Tibial artery (tissue), 4 donors: ENCODE measurements around the gene GPSM3.

ENCODE experiments used
- DNase-seq, 2 donors: peaks; one replicate each; pipeline ENCODE4 v3.0.0-alpha.2; 2019
- H3K27ac ChIP-seq, 2 donors: fragments of 200-600 bp; sonication (generic) in 1 of 2; 1 replicate in 1 of 2; 2 replicates in 1 of 2; pipeline ENCODE4 v1.5.1; 2018 to 2019; ENCODE audit warnings: mild to moderate bottlenecking in 1 of 2
- H3K27me3 ChIP-seq, 2 donors: fragments of 200-600 bp; sonication (generic) in 1 of 2; one replicate each; pipeline versions ENCODE4 v1.5.1 to v1.6.0; 2016 to 2019
- H3K36me3 ChIP-seq, 3 donors: fragments of 200-600 bp; sonication (generic) in 2 of 3; one replicate each; pipeline ENCODE4 v1.5.1; 2016 to 2019; ENCODE audit warnings: mild to moderate bottlenecking in 2 of 3
- H3K4me1 ChIP-seq, 4 donors: fragments of 200-600 bp; sonication (generic) in 2 of 4; 1 replicate in 3 of 4; 2 replicates in 1 of 4; pipeline ENCODE4 v1.5.1; 2016 to 2019
- H3K4me3 ChIP-seq, 2 donors: fragments of 200-600 bp; sonication (generic) in 1 of 2; 1 replicate in 1 of 2; 2 replicates in 1 of 2; pipeline ENCODE4 v1.5.1; 2018 to 2019; ENCODE audit warnings: mild to moderate bottlenecking in 2 of 2
- H3K9me3 ChIP-seq, 3 donors: fragments of 200-600 bp; sonication (generic) in 1 of 3; one replicate each; pipeline ENCODE4 v1.5.1; 2016 to 2019
- CTCF ChIP-seq, 2 experiments: fragments of 200-600 bp in 1 of 2; fragments of 450-650 bp in 1 of 2; IDR thresholded peaks; one replicate each; pipeline ENCODE4 v1.5.1; 2017 to 2019; ENCODE audit warnings: antibody characterized with exemption in 2 of 2, mild to moderate bottlenecking in 1 of 2, moderate library complexity in 1 of 2
- intact Hi-C: fragments of 100-400 bp; cut with DNase I; formaldehyde crosslinking; loops from one replicate; pipeline ENCODE4 v1.15.0; 2023; ENCODE audit warnings: low total_unique reads

The GPSM3 gene

GRCh38 chr6:32174416-32174815, 18.0 kb downstream of the GPSM3 start:
- TF ChIP-seq CTCF (IDR thresholded peaks at IDR 0.05): no peak
- H3K4me1 ChIP-seq: peaks cover 0 to 37% (median 28%) of the 10 kb centered on the region in 4 donors
- peaks cover 13 to 21% (median 16%) of the 10 kb centered on the region in 3 donors for H3K36me3 ChIP-seq
- H3K27ac ChIP-seq: no peak overlapping the region
- H3K4me3 ChIP-seq: no peak overlapping the region
- no peaks in the 10 kb centered on the region for H3K27me3 ChIP-seq
- no peaks in the 10 kb centered on the region for H3K9me3 ChIP-seq
- intact Hi-C loops: loop anchor here (2.0 kb wide), 1 partner anchor 18 kb away; no protein-coding TSS in a partner anchor
- DNase-seq: no peak

GRCh38 chr6:32173051-32173727, 19.3 kb downstream of the GPSM3 start:
- no peak for DNase-seq
- Histone ChIP-seq H3K27me3 (no peaks in the 10 kb centered on the region), H3K27ac (no peak overlapping the region), H3K4me1 (peaks cover 0 to 30% (median 20%) of the 10 kb centered on the region in 4 donors), H3K4me3 (no peak overlapping the region), H3K36me3 (peaks cover 13 to 33% (median 27%) of the 10 kb centered on the region in 3 donors), H3K9me3 (no peaks in the 10 kb centered on the region)
- intact Hi-C loops: no loop called here
- no peak for TF ChIP-seq CTCF (IDR thresholded peaks at IDR 0.05)

- intact Hi-C loops: no loop called here
- Histone ChIP-seq H3K4me3 (no peak overlapping the region), H3K36me3 (peaks cover 25 to 52% (median 46%) of the 10 kb centered on the region in 3 donors), H3K27ac (no peak overlapping the region), H3K9me3 (no peaks in the 10 kb centered on the region), H3K27me3 (no peaks in the 10 kb centered on the region), H3K4me1 (peaks cover 0 to 22% (median 12%) of the 10 kb centered on the region in 4 donors)
- no peak for DNase-seq
- TF ChIP-seq CTCF (IDR thresholded peaks at IDR 0.05): no peak
These were observed 21.2 kb downstream of the GPSM3 start for GRCh38 chr6:32171234-32171633.

- H3K36me3 ChIP-seq: peaks cover 25 to 60% (median 52%) of the 10 kb centered on the region in 3 donors
- H3K9me3 ChIP-seq: no peaks in the 10 kb centered on the region
- H3K27ac ChIP-seq: no peak overlapping the region
- TF ChIP-seq CTCF (IDR thresholded peaks at IDR 0.05): no peak
- H3K27me3 ChIP-seq: no peaks in the 10 kb centered on the region
- DNase-seq: no peak
- H3K4me1 ChIP-seq: peaks cover 0 to 14% (median 9%) of the 10 kb centered on the region in 4 donors
- H3K4me3 ChIP-seq: no peak overlapping the region
- intact Hi-C loops: no loop called here
These were observed 22.1 kb downstream of the GPSM3 start for GRCh38 chr6:32170294-32170693.

GRCh38 chr6:32168807-32169591, 23.4 kb downstream of the GPSM3 start:
- intact Hi-C loops: no loop called here

More at GRCh38 chr6:32168807-32169591, 23.4 kb downstream of the GPSM3 start:
- H3K4me3 ChIP-seq: no peak overlapping the region
- peaks cover 0 to 6% (median 0%) of the 10 kb centered on the region in 4 donors for H3K4me1 ChIP-seq
- H3K27me3 ChIP-seq: no peaks in the 10 kb centered on the region
- no peaks in the 10 kb centered on the region for H3K9me3 ChIP-seq
- peaks cover 31 to 69% (median 61%) of the 10 kb centered on the region in 3 donors for H3K36me3 ChIP-seq
- DNase-seq: no peak
- no peak for TF ChIP-seq CTCF (IDR thresholded peaks at IDR 0.05)
- no peak overlapping the region for H3K27ac ChIP-seq
